Hepatocyte (in vitro differentiated cells): Measurements from ENCODE around the gene SNX9. TPM values are rescaled to one million over a fixed set of nuclear protein-coding genes. Genes with fewer than 3 reads are reported as not detected.
"Not testable (repeated sequence)": the region's sequence is repeated elsewhere in the genome, so short reads cannot be mapped to it uniquely, and the experiment has no call there.

Experiments
- DNase-seq: peaks from one replicate; pipeline ENCODE4 v3.0.0-alpha.2; 2016; ENCODE audit warnings: low spot score
- H2AFZ ChIP-seq: fragments of 200-600 bp; sonication (generic); 2 replicates; pipeline ENCODE4 v1.6.0; 2016; ENCODE audit warnings: antibody characterized with exemption, mild to moderate bottlenecking
- H3K27ac ChIP-seq: fragments of 200-600 bp; sonication (generic); 2 replicates; pipeline ENCODE4 v1.5.1; 2016; ENCODE audit warnings: mild to moderate bottlenecking
- H3K27me3 ChIP-seq: fragments of 200-600 bp; sonication (generic); 2 replicates; pipeline ENCODE4 v1.6.1; 2016
- H3K36me3 ChIP-seq: fragments of 200-600 bp; sonication (generic); replicated peaks from 2 replicates; pipeline ENCODE4 v1.5.1; 2016; ENCODE audit warnings: low read depth; ENCODE audit not compliant: insufficient read depth
- H3K4me1 ChIP-seq: fragments of 200-600 bp; sonication (generic); 2 replicates; pipeline ENCODE4 v1.5.1; 2016; ENCODE audit warnings: mild to moderate bottlenecking, moderate library complexity; ENCODE audit not compliant: insufficient read depth
- H3K4me2 ChIP-seq: fragments of 200-600 bp; sonication (generic); 2 replicates; pipeline ENCODE4 v1.6.0; 2016
- H3K4me3 ChIP-seq: fragments of 200-600 bp; sonication (generic); 2 replicates; pipeline ENCODE4 v1.5.1; 2016; ENCODE audit warnings: mild to moderate bottlenecking
- H3K79me2 ChIP-seq: fragments of 200-600 bp; sonication (generic); 2 replicates; pipeline ENCODE4 v1.6.0; 2017; ENCODE audit warnings: mild to moderate bottlenecking
- H3K9me2 ChIP-seq: fragments of 200-600 bp; sonication (generic); replicated peaks from 2 replicates; pipeline ENCODE4 v1.6.0; 2017; ENCODE audit warnings: mild to moderate bottlenecking; ENCODE audit not compliant: insufficient read depth
- H3K9me3 ChIP-seq: fragments of 200-600 bp; sonication (generic); 2 replicates; pipeline ENCODE4 v1.5.1; 2016; ENCODE audit warnings: low read depth, mild to moderate bottlenecking
- H4K20me1 ChIP-seq: fragments of 200-600 bp; sonication (generic); 2 replicates; pipeline ENCODE4 v1.6.0; 2016; ENCODE audit warnings: mild to moderate bottlenecking; ENCODE audit not compliant: insufficient read depth, poor library complexity, severe bottlenecking
- EZH2 ChIP-seq: fragments of 200-600 bp; sonication (generic); IDR thresholded peaks from 2 replicates; pipeline ENCODE4 v1.6.1; 2016; ENCODE audit warnings: antibody characterized with exemption, mild to moderate bottlenecking, borderline replicate concordance
- EZH2phosphoT487 ChIP-seq: fragments of 200-600 bp; sonication (generic); IDR thresholded peaks from one replicate; pipeline ENCODE4 v1.6.1; 2018; ENCODE audit warnings: antibody characterized with exemption, mild to moderate bottlenecking, low read depth, moderate library complexity; ENCODE audit not compliant: unreplicated experiment, severe bottlenecking
- WGBS: methylation state at CpG from one replicate; pipeline ENCODE4 v1.1.6; 2016; ENCODE audit warnings: low lambda C conversion rate; ENCODE audit errors: missing lambda C conversion rate; 5-methylcytosine and 5-hydroxymethylcytosine counted together
- polyA plus RNA-seq: library from polyadenylated mRNA; unstranded; fragments of >200 nt; fragmentation: Nextera tagmentation; extraction: Ambion mirVana; gene quantifications from 2 replicates; pipeline ENCODE4 v1.2.1, GENCODE V29; 2016
- total RNA-seq: library from RNA; depleted of rRNA; stranded (reverse); fragments of >200 nt; gene quantifications from 2 replicates; pipeline ENCODE4 v1.2.3, GENCODE V29; 2014
- TF ChIP-seq, protein P1 (sequence below): fragments of 200-600 bp; sonication (generic); IDR thresholded peaks from 2 replicates; pipeline ENCODE4 v1.5.1; 2016; ENCODE audit warnings: antibody characterized with exemption, mild to moderate bottlenecking; ENCODE audit not compliant: poor library complexity

SNX9 gene
- total and polyA plus RNA-seq, 2 experiments from 2014 or later, result 34.1 to 34.7 TPM

DNA sequence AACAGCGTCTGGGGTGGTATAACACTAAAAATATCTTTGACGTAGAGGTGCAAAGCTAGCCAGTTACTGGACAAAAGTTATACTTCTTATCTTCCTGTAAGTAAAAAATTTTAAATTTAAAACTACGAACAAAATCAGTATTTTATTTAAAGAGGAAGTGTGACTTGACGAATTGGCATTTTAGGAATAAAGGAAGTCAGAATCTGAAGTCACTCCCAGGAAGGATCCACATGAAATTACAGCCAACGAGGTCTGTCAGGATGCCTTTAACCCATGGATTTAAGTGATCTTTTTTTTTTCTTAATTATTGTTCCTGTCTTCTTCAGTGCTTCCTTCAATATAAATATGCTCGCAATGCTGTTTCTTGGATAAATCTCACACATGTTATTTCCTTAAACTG lies 27.2 kb upstream of the SNX9 start:
- Histone ChIP-seq H3K9me2 (no peaks in the 10 kb centered on the region), H3K9me3 (no peaks in the 10 kb centered on the region), H3K27ac (no peak overlapping the region), H3K27me3 (no peaks in the 10 kb centered on the region), H3K4me1 (no peaks in the 10 kb centered on the region), H3K36me3 (no peaks in the 10 kb centered on the region), H4K20me1 (no peaks in the 10 kb centered on the region), H3K79me2 (no peaks in the 10 kb centered on the region), H2AFZ (no peak overlapping the region), H3K4me2 (no peak overlapping the region), H3K4me3 (no peak overlapping the region)
- DNase-seq, result no peak
- 83% methylated on average over 6 of the region's 6 CpGs for WGBS
- TF ChIP-seq, protein P1, sequence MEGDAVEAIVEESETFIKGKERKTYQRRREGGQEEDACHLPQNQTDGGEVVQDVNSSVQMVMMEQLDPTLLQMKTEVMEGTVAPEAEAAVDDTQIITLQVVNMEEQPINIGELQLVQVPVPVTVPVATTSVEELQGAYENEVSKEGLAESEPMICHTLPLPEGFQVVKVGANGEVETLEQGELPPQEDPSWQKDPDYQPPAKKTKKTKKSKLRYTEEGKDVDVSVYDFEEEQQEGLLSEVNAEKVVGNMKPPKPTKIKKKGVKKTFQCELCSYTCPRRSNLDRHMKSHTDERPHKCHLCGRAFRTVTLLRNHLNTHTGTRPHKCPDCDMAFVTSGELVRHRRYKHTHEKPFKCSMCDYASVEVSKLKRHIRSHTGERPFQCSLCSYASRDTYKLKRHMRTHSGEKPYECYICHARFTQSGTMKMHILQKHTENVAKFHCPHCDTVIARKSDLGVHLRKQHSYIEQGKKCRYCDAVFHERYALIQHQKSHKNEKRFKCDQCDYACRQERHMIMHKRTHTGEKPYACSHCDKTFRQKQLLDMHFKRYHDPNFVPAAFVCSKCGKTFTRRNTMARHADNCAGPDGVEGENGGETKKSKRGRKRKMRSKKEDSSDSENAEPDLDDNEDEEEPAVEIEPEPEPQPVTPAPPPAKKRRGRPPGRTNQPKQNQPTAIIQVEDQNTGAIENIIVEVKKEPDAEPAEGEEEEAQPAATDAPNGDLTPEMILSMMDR, result no peak
- no peak for TF ChIP-seq EZH2phosphoT487
- TF ChIP-seq EZH2, result no peak

DNA sequence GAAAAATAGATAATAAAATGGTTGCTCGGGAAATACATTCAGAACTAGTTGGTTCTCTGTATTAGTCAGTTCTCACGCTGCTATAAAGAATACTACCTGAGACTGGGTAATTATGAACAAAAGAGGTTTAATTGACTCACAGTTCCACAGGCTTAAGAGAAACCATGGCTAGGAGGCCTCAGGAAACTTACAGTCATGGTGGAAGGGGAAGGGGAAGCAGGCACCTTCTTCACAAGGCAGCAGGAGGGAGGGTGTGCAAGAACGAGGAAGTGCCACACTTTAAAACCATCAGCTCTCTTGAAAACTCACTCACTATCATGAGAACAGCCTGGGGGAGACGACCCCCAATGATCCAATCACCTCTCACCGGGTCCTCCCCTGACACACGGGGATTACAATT lies 24.2 kb upstream of the SNX9 start:
- H3K4me3 ChIP-seq, result no peak overlapping the region
- H2AFZ ChIP-seq, result no peak overlapping the region
- TF ChIP-seq, protein P1, result no peak
- TF ChIP-seq EZH2, result no peak
- TF ChIP-seq EZH2phosphoT487, result no peak
- 86% methylated on average over 6 of the region's 6 CpGs for WGBS
- no peak overlapping the region for H3K4me2 ChIP-seq
- H3K9me2 ChIP-seq, result no peaks in the 10 kb centered on the region
- H3K9me3 ChIP-seq, result no peaks in the 10 kb centered on the region
- no peaks in the 10 kb centered on the region for H3K4me1 ChIP-seq
- no peaks in the 10 kb centered on the region for H3K79me2 ChIP-seq
- H3K27ac ChIP-seq, result no peak overlapping the region
- H3K36me3 ChIP-seq, result no peaks in the 10 kb centered on the region
- no peaks in the 10 kb centered on the region for H3K27me3 ChIP-seq
- DNase-seq, result no peak
- no peaks in the 10 kb centered on the region for H4K20me1 ChIP-seq

DNA sequence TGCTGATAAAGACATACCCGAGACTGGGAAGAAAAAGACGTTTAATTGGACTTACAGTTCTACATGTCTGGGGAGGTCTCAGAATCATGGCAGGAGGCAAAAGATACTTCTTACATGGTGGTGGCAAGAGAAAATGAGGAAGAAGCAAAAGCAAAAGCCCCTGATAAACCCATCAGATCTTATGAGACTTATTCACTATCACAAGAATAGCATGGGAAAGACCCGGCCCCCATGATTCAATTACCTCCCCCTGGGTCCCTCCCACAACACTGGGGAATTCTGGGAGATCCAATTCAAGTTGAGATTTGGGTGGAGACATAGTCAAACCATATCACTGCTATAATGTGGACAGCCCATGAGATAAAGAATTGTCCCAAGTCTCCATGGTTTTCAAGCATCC lies 23.5 kb upstream of the SNX9 start:
- H3K36me3 ChIP-seq, H2AFZ ChIP-seq, H3K27ac ChIP-seq, H3K4me3 ChIP-seq, H3K27me3 ChIP-seq, H4K20me1 ChIP-seq, H3K4me2 ChIP-seq, DNase-seq, H3K79me2 ChIP-seq, H3K4me1 ChIP-seq, H3K9me3 ChIP-seq, H3K9me2 ChIP-seq: not testable (repeated sequence)
- 69% methylated on average over 3 of the region's 3 CpGs for WGBS

DNA sequence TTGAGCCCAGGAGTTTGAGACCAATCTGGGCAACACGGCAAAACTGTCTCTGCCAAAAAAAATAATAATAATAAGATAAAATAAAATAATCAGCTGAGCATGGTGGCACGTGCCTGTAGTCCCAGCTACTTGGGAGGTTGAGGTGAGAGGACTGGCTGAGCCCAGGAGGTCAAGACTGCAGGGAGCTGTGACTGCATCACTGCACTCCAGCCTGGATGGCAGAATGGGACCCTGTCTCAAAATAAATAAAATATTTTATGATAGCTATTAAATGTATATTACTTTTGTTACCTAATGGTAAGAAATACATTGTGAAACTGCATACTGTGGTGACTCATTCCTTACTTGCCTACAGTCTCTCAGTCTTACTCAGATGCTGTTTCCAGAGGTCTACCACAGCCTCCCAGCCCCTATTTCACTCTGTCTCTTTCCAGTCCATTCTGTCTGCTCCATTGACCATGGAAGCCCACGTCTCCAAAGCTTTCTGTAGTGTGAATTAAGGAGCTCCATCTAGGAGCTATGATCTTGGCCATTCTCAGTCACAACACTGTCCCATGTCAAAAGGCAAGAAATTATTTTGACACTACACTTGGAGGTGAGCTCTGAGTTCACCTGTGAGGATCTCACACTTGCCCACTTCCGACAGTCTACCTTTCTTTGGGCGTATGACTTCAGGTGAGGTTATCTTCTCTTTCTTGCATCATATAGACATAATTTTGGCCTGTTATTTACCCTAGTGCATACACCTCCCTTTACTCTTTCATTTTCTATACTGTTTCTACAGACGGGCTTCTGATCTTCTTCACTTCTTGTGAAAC lies 22.4 kb upstream of the SNX9 start:
- TF ChIP-seq, protein P1, result no peak
- TF ChIP-seq EZH2phosphoT487 (no peak), EZH2 (no peak)
- Histone ChIP-seq H3K27ac (no peak overlapping the region), H3K9me2 (no peaks in the 10 kb centered on the region), H3K4me3 (no peak overlapping the region), H3K4me2 (no peak overlapping the region), H3K9me3 (no peaks in the 10 kb centered on the region), H3K27me3 (no peaks in the 10 kb centered on the region), H2AFZ (no peak overlapping the region), H3K36me3 (no peaks in the 10 kb centered on the region), H3K4me1 (no peaks in the 10 kb centered on the region), H3K79me2 (no peaks in the 10 kb centered on the region), H4K20me1 (no peaks in the 10 kb centered on the region)
- DNase-seq, result no peak
- 89% methylated on average over 6 of the region's 6 CpGs for WGBS
